ENCODE results near the gene ICA1L.

- TF ChIP-seq CTCF (IDR thresholded peaks at IDR 0.05) (no peak), POLR2A (IDR thresholded peaks at IDR 0.05) (no peak)
Measured at GRCh38 chr2:202861987-202862386, 9.6 kb downstream of the ICA1L start.

Measured in thyroid gland (tissue), 4 donors.